H1 (cell line): Measurements from ENCODE around the gene GALR1. TPM values are rescaled to one million over a fixed set of nuclear protein-coding genes. Genes with fewer than 3 reads are reported as not detected.

ENCODE experiments used
- ASH2L ChIP-seq: fragments of 200-600, 300-600 bp; sonication (generic); IDR thresholded peaks from one replicate; pipeline ENCODE4 v1.7.1; 2017; ENCODE audit warnings: low read length
- CEBPB ChIP-seq: IDR thresholded peaks from 2 replicates; pipeline ENCODE4 v1.6.1; 2012; ENCODE audit warnings: low read depth, low read length
- CHD1 ChIP-seq: IDR thresholded peaks from 2 replicates; pipeline ENCODE4 v1.6.1; 2012; ENCODE audit warnings: low read depth, low read length, improper control_type of control experiment
- CREB1 ChIP-seq: IDR thresholded peaks from 2 replicates; pipeline ENCODE4 v1.6.1; 2012; ENCODE audit warnings: inconsistent platforms
- CTBP2 ChIP-seq: IDR thresholded peaks from 2 replicates; pipeline ENCODE4 v1.7.0; 2011; ENCODE audit warnings: borderline replicate concordance, mild to moderate bottlenecking, moderate library complexity, mixed read lengths, low read length; ENCODE audit not compliant: insufficient read depth, insufficient read length
- CTCF ChIP-seq, 3 experiments: IDR thresholded peaks; 1 replicate in 2 of 3; 2 replicates in 1 of 3; pipeline versions ENCODE4 v1.5.1 to v1.6.1; 2011; ENCODE audit warnings: low read length in 3 of 3, mild to moderate bottlenecking in 3 of 3, inconsistent platforms in 2 of 3, low read depth in 1 of 3, moderate library complexity in 1 of 3; ENCODE audit not compliant: insufficient read depth in 1 of 3; ENCODE audit errors: control extremely low read depth in 1 of 3
- E2F6 ChIP-seq: IDR thresholded peaks from 2 replicates; pipeline ENCODE4 v1.6.1; 2012; ENCODE audit warnings: inconsistent platforms
- EGR1 ChIP-seq: IDR thresholded peaks from 2 replicates; pipeline ENCODE4 v1.6.1; 2011; ENCODE audit warnings: low read depth, low read length, borderline replicate concordance
- FOSL1 ChIP-seq: IDR thresholded peaks from 2 replicates; pipeline ENCODE4 v1.6.1; 2011; ENCODE audit warnings: mild to moderate bottlenecking, low read depth, low read length, moderate library complexity; ENCODE audit not compliant: insufficient read depth
- JUN ChIP-seq: IDR thresholded peaks from 2 replicates; pipeline ENCODE4 v1.6.1; 2011; ENCODE audit warnings: low read depth, mild to moderate bottlenecking, improper control_type of control experiment, low read length
- KDM1A ChIP-seq: fragments of 200-600, 300-600 bp; sonication (generic); IDR thresholded peaks from 2 replicates; pipeline ENCODE4 v1.7.1; 2016; ENCODE audit warnings: mild to moderate bottlenecking, low read length, borderline replicate concordance
- SP1 ChIP-seq: IDR thresholded peaks from 2 replicates; pipeline ENCODE4 v1.6.1; 2011; ENCODE audit warnings: low read depth, low read length
- SP2 ChIP-seq: IDR thresholded peaks from 2 replicates; pipeline ENCODE4 v1.6.1; 2012; ENCODE audit warnings: mild to moderate bottlenecking, low read length, inconsistent platforms
- SP4 ChIP-seq: IDR thresholded peaks from 2 replicates; pipeline ENCODE4 v1.6.1; 2012; ENCODE audit warnings: low read length, inconsistent platforms
- TAF7 ChIP-seq: optimal IDR thresholded peaks from 2 replicates; pipeline ENCODE3; 2011; ENCODE audit warnings: low read depth, mild to moderate bottlenecking, inconsistent platforms, low read length, moderate library complexity, borderline replicate concordance
- TBP ChIP-seq: IDR thresholded peaks from 2 replicates; pipeline ENCODE4 v1.6.1; 2011; ENCODE audit warnings: low read depth, low read length, improper control_type of control experiment
- YY1 ChIP-seq: IDR thresholded peaks from 2 replicates; pipeline ENCODE4 v1.6.1; 2011; ENCODE audit warnings: low read depth, mild to moderate bottlenecking, low read length
- polyA plus RNA-seq, 7 experiments: library from polyadenylated mRNA; depleted of rRNA in 3 of 7; stranded (reverse) in 5 of 7; unstranded in 2 of 7; fragments of >200 nt in 5 of 7; fragments of 200-250 nt in 2 of 7; gene quantifications; 1 replicate in 5 of 7; 2 replicates in 1 of 7; 4 replicates in 1 of 7; pipeline versions ENCODE4 v1.2.1 to v1.2.3, GENCODE V29; 2011 to 2013; ENCODE audit warnings: missing spikeins in 2 of 7, mixed read lengths in 2 of 7
- total RNA-seq: library from RNA; stranded (reverse); fragmentation: NEBNext Ultra II Directional; extraction: Animal tissue kit (Norgen Biotek cat#: 25700); gene quantifications from 2 replicates; pipeline ENCODE4 v1.2.1, GENCODE V29; 2021

The GALR1 gene
- total and polyA plus RNA-seq, 2 of the 8 experiments (the other 6 are each of a cell fraction or from before 2014, with no cell fraction given): 0.09 to 1.6 TPM

DNA sequence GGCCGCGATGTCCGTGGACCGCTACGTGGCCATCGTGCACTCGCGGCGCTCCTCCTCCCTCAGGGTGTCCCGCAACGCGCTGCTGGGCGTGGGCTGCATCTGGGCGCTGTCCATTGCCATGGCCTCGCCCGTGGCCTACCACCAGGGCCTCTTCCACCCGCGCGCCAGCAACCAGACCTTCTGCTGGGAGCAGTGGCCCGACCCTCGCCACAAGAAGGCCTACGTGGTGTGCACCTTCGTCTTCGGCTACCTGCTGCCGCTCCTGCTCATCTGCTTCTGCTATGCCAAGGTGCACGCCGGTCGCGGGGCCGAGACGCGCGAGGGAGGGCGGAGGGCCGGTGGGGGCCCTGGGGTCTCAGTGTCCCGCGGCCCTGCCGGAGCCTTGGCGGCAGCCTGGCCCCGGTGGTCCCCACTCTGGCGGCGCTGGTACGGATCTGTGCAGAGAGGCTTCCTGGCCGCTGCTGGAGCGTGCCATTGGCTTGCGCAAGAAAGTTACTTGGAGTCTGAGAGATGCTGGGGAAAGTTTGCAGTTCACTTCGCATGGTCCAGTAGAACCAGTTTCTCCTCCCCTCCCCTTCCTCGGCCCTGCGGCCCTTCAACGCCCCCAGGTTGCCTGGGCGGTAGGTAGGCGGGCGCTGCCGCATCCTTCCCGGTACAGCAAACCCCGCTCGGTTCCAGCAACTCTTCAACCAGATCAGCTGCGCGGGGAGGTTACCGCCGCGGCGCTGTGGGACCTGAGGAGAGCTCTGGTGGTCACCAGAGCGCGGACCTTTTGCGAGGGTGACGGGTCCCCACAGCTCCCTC, 1.5 kb downstream of the GALR1 start (continued):
- TF ChIP-seq CTBP2: no peak
- TF ChIP-seq E2F6: no peak; the same call in 1 of the 2 replicates
- TF ChIP-seq KDM1A: no peak
- TF ChIP-seq SP1: no peak
- TF ChIP-seq TBP: no peak
- no peak for TF ChIP-seq CTCF (IDR thresholded peaks at IDR 0.05; ENCODE audit: control extremely low read depth in 1 of 3, insufficient read depth in 1 of 3, low read depth in 1 of 3, low read length in 3 of 3)
- TF ChIP-seq CHD1: no peak
- TF ChIP-seq TAF7: no peak
- no peak for TF ChIP-seq EGR1
- TF ChIP-seq SP2: no peak
- no peak for TF ChIP-seq FOSL1
- TF ChIP-seq JUN: no peak
- peak; percentile 57 for TF ChIP-seq ASH2L
- TF ChIP-seq YY1: no peak
- no peak for TF ChIP-seq SP4
- no peak for TF ChIP-seq CREB1
- TF ChIP-seq CEBPB: peak; percentile 88
